Left lung (tissue), 10 donors: Measurements from ENCODE around the gene GDF10. TPM values are rescaled to one million over a fixed set of nuclear protein-coding genes. Genes with fewer than 3 reads are reported as not detected.

Source experiments
- ATAC-seq: fragments of 200-7000 bp; cut with Tn5 transposase; one replicate; pipeline ENCODE4 v1.9.1; 2020; ENCODE audit warnings: moderate library complexity
- DNase-seq, 4 donors: peaks; one replicate each; pipeline ENCODE4 v3.0.0-alpha.2; 2013 to 2020
- H3K27ac ChIP-seq, 2 donors: fragments of 200-600 bp; sonication (generic) in 1 of 2; one replicate each; pipeline versions ENCODE4 v1.5.0 to v1.8.0; 2020 to 2021
- H3K27me3 ChIP-seq, 2 donors: fragments of 200-600 bp; sonication (generic) in 1 of 2; one replicate each; pipeline versions ENCODE4 v1.5.0 to v1.8.0; 2020 to 2021
- H3K36me3 ChIP-seq, 2 donors: fragments of 200-600 bp; sonication (generic) in 1 of 2; one replicate each; pipeline versions ENCODE4 v1.5.0 to v1.8.0; 2020 to 2021
- H3K4me1 ChIP-seq, 2 donors: fragments of 200-600 bp; one replicate each; pipeline ENCODE4 v1.8.0; 2021
- H3K4me3 ChIP-seq, 2 donors: fragments of 200-600 bp; sonication (generic) in 1 of 2; one replicate each; pipeline versions ENCODE4 v1.5.0 to v1.8.0; 2020 to 2021; ENCODE audit warnings: mild to moderate bottlenecking in 1 of 2
- H3K9me3 ChIP-seq, 2 donors: fragments of 200-600 bp; sonication (generic) in 1 of 2; one replicate each; pipeline versions ENCODE4 v1.5.0 to v1.8.0; 2020 to 2021
- CTCF ChIP-seq, 2 donors: fragments of 200-600 bp; sonication (generic) in 1 of 2; IDR thresholded peaks; one replicate each; pipeline versions ENCODE4 v1.5.0 to v1.8.0; 2021; ENCODE audit warnings: antibody characterized with exemption in 2 of 2
- intact Hi-C, 2 donors: fragments of 100-400 bp; cut with DNase I; formaldehyde crosslinking; loops; one replicate each; pipeline versions ENCODE4 v1.11.2 to v1.14.2; 2022
- polyA plus RNA-seq, 6 donors: library from polyadenylated mRNA; unstranded; fragments of 120-200 nt; gene quantifications; one replicate each; pipeline ENCODE4 v1.2.1, GENCODE V29; 2013; ENCODE audit not compliant: insufficient read length in 6 of 6
- total RNA-seq, 2 donors: library from RNA; stranded (reverse); fragmentation: NEBNext Ultra II Directional; extraction: Animal tissue kit (Norgen Biotek cat#: 25700); gene quantifications; one replicate each; pipeline ENCODE4 v1.2.1, GENCODE V29; 2021
- donor health status: DM: no; HTN: yes; CAD: no.
- donor health status: DM: no; HTN: no; CAD: no.

GDF10 gene
- total and polyA plus RNA-seq, 8 donors, result 9.4 to 169 (median 102) TPM

GRCh38 chr10:47308775-47309174 lies 8.8 kb downstream of the GDF10 start:
- Histone ChIP-seq H3K27me3 (peaks cover 0 to 25% of the 10 kb centered on the region in 2 donors), H3K4me1 (peaks cover 0 to 6% of the 10 kb centered on the region in 2 donors), H3K9me3 (no peaks in the 10 kb centered on the region), H3K4me3 (no peak overlapping the region), H3K36me3 (no peaks in the 10 kb centered on the region), H3K27ac (no peak overlapping the region)
- DNase-seq (peak in 1 of 4 donors; percentile 65), ATAC-seq (no peak)
- TF ChIP-seq CTCF (IDR thresholded peaks at IDR 0.05), result no peak
- intact Hi-C loops, result no loop called here

- H3K27me3 ChIP-seq, result peaks cover 0 to 25% of the 10 kb centered on the region in 2 donors
- peaks cover 0 to 6% of the 10 kb centered on the region in 2 donors for H3K4me1 ChIP-seq
- H3K27ac ChIP-seq, result no peak overlapping the region
- intact Hi-C loops, result loop anchor here (10.0 kb wide), 2 partner anchors 265 to 285 kb away; no protein-coding TSS in a partner anchor
- no peaks in the 10 kb centered on the region for H3K36me3 ChIP-seq
- no peaks in the 10 kb centered on the region for H3K9me3 ChIP-seq
- DNase-seq (no peak), ATAC-seq (no peak)
- H3K4me3 ChIP-seq, result no peak overlapping the region
- no peak for TF ChIP-seq CTCF (IDR thresholded peaks at IDR 0.05)
Measured at GRCh38 chr10:47309408-47310089, 9.6 kb downstream of the GDF10 start.

GRCh38 chr10:47310090-47310505 lies 10.1 kb downstream of the GDF10 start:
- H3K36me3 ChIP-seq, result no peaks in the 10 kb centered on the region
- H3K4me3 ChIP-seq, result no peak overlapping the region
- DNase-seq, result peak in 1 of 4 donors; percentile 77
- no peak for TF ChIP-seq CTCF (IDR thresholded peaks at IDR 0.05)
- H3K27ac ChIP-seq, result no peak overlapping the region
- ATAC-seq, result no peak
- no peaks in the 10 kb centered on the region for H3K9me3 ChIP-seq
- intact Hi-C loops, result loop anchor here (10.0 kb wide), 2 partner anchors 265 to 285 kb away; no protein-coding TSS in a partner anchor
- peaks cover 0 to 6% of the 10 kb centered on the region in 2 donors for H3K4me1 ChIP-seq
- peaks cover 0 to 25% of the 10 kb centered on the region in 2 donors for H3K27me3 ChIP-seq

GRCh38 chr10:47311193-47311931 lies 11.4 kb downstream of the GDF10 start:
- DNase-seq (no peak), ATAC-seq (peak; percentile 24)
- intact Hi-C loops, result loop anchor here (10.0 kb wide), 2 partner anchors 267 to 287 kb away; no protein-coding TSS in a partner anchor
- Histone ChIP-seq H3K27ac (no peak overlapping the region), H3K36me3 (no peaks in the 10 kb centered on the region), H3K27me3 (peaks cover 0 to 25% of the 10 kb centered on the region in 2 donors), H3K4me3 (no peak overlapping the region), H3K4me1 (peaks cover 0 to 6% of the 10 kb centered on the region in 2 donors), H3K9me3 (no peaks in the 10 kb centered on the region)
- TF ChIP-seq CTCF (IDR thresholded peaks at IDR 0.05), result no peak
